Neural cell (in vitro differentiated cells): ENCODE data around the gene ZCRB1.

ENCODE experiments used
- EP300 ChIP-seq: fragments of 450-650 bp; conservative IDR thresholded peaks from 2 replicates; pipeline ENCODE4 v1.6.1; 2014; ENCODE audit warnings: antibody characterized with exemption, mild to moderate bottlenecking, moderate library complexity; ENCODE audit not compliant: poor library complexity, severe bottlenecking
- EZH2 ChIP-seq: fragments of 200-600, 300-800 bp; shearing (Covaris generic), sonication (generic); IDR thresholded peaks from 2 replicates; pipeline ENCODE4 v1.6.1; 2014; ENCODE audit warnings: antibody characterized with exemption, low read length, borderline replicate concordance, mild to moderate bottlenecking; ENCODE audit not compliant: insufficient read depth, poor library complexity, severe bottlenecking
- MXI1 ChIP-seq: fragments of 450-650 bp; conservative IDR thresholded peaks from 2 replicates; pipeline ENCODE4 v1.6.1; 2014; ENCODE audit warnings: antibody characterized with exemption, mild to moderate bottlenecking; ENCODE audit not compliant: poor library complexity, severe bottlenecking
- POLR2AphosphoS5 ChIP-seq: IDR thresholded peaks from 2 replicates; pipeline ENCODE4 v1.6.1; 2012
- RAD21 ChIP-seq: fragments of 450-650 bp; conservative IDR thresholded peaks from 2 replicates; pipeline ENCODE4 v1.6.1; 2014; ENCODE audit warnings: antibody characterized with exemption, mild to moderate bottlenecking, moderate library complexity
- TAF1 ChIP-seq: IDR thresholded peaks from 2 replicates; pipeline ENCODE4 v1.6.1; 2012; ENCODE audit warnings: low read depth
- TF ChIP-seq, protein P1 (sequence below): fragments of 450-650 bp; IDR thresholded peaks from 2 replicates; pipeline ENCODE4 v1.5.1; 2014; ENCODE audit warnings: antibody characterized with exemption, mild to moderate bottlenecking, moderate library complexity; ENCODE audit not compliant: poor library complexity, severe bottlenecking
- TF ChIP-seq, protein P2 (sequence below): IDR thresholded peaks from 2 replicates; pipeline ENCODE4 v1.6.1; 2012; ENCODE audit warnings: borderline replicate concordance

DNA sequence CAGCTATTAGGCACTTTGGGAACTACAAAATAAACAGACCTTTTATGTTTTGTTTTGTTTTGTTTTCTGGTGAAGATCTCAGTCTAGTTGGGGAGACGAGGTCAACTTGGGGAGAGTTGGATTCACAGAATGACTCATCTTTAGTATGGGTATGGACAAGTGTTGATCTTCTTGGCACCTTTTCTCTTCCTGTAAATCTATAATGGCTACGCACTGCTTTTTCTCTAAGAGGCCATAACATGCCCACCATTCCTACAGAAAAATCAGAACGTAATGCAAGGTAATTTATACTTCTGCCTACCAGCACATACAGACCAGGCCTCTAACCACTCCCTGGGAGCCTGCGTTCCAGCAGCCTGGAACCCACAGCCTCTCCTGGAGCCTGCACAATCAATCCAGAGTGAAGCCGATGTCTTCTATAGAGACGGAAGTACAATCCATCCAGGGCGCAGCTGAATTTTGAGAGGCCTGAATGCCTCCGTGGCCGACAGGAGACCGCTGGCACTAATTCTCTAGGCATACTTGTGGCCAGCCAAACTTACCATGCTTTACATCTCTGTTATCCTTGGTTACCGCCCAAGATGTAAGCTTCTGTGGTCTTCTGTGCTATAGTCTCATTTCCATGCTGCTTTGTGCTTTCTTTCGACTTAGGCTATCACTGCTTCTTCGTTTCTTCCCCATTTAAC, 790 bp upstream of the ZCRB1 start:
- TF ChIP-seq, protein P1, sequence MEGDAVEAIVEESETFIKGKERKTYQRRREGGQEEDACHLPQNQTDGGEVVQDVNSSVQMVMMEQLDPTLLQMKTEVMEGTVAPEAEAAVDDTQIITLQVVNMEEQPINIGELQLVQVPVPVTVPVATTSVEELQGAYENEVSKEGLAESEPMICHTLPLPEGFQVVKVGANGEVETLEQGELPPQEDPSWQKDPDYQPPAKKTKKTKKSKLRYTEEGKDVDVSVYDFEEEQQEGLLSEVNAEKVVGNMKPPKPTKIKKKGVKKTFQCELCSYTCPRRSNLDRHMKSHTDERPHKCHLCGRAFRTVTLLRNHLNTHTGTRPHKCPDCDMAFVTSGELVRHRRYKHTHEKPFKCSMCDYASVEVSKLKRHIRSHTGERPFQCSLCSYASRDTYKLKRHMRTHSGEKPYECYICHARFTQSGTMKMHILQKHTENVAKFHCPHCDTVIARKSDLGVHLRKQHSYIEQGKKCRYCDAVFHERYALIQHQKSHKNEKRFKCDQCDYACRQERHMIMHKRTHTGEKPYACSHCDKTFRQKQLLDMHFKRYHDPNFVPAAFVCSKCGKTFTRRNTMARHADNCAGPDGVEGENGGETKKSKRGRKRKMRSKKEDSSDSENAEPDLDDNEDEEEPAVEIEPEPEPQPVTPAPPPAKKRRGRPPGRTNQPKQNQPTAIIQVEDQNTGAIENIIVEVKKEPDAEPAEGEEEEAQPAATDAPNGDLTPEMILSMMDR = no peak
- TF ChIP-seq, protein P2, sequence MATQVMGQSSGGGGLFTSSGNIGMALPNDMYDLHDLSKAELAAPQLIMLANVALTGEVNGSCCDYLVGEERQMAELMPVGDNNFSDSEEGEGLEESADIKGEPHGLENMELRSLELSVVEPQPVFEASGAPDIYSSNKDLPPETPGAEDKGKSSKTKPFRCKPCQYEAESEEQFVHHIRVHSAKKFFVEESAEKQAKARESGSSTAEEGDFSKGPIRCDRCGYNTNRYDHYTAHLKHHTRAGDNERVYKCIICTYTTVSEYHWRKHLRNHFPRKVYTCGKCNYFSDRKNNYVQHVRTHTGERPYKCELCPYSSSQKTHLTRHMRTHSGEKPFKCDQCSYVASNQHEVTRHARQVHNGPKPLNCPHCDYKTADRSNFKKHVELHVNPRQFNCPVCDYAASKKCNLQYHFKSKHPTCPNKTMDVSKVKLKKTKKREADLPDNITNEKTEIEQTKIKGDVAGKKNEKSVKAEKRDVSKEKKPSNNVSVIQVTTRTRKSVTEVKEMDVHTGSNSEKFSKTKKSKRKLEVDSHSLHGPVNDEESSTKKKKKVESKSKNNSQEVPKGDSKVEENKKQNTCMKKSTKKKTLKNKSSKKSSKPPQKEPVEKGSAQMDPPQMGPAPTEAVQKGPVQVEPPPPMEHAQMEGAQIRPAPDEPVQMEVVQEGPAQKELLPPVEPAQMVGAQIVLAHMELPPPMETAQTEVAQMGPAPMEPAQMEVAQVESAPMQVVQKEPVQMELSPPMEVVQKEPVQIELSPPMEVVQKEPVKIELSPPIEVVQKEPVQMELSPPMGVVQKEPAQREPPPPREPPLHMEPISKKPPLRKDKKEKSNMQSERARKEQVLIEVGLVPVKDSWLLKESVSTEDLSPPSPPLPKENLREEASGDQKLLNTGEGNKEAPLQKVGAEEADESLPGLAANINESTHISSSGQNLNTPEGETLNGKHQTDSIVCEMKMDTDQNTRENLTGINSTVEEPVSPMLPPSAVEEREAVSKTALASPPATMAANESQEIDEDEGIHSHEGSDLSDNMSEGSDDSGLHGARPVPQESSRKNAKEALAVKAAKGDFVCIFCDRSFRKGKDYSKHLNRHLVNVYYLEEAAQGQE = no peak
- TF ChIP-seq RAD21 (no peak), TAF1 (no peak), POLR2AphosphoS5 (no peak), EP300 (no peak), EZH2 (no peak), MXI1 (no peak)
